ENCODE results near the gene AKAP6. TPM values are rescaled to one million over a fixed set of nuclear protein-coding genes. Genes with fewer than 3 reads are reported as not detected.

The AKAP6 gene
- total RNA-seq, 4 donors from 2014 or later, result 1.1 to 16.0 (median 6.0) TPM

DNA sequence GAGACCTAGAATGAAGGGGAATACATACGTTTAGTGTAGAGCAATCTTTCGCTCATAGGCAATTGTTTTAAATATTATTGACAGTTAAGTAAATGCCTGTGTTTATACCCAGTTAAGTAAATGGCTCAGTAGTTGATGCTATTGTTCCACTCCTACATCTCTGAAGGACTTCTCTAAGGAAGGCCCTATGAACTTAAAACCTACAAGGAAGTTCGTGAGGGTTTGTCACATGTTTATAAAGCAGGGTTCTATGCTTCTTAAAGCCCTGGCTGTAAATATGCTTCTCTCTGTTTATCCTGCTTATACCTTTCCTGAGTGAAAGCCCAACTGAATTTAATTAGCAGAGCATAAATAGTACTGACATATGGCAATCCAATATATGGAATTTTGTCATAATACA is 327.5 kb downstream of the AKAP6 start:
- no peak for TF ChIP-seq POLR2A (IDR thresholded peaks at IDR 0.05)
- TF ChIP-seq, protein P1, sequence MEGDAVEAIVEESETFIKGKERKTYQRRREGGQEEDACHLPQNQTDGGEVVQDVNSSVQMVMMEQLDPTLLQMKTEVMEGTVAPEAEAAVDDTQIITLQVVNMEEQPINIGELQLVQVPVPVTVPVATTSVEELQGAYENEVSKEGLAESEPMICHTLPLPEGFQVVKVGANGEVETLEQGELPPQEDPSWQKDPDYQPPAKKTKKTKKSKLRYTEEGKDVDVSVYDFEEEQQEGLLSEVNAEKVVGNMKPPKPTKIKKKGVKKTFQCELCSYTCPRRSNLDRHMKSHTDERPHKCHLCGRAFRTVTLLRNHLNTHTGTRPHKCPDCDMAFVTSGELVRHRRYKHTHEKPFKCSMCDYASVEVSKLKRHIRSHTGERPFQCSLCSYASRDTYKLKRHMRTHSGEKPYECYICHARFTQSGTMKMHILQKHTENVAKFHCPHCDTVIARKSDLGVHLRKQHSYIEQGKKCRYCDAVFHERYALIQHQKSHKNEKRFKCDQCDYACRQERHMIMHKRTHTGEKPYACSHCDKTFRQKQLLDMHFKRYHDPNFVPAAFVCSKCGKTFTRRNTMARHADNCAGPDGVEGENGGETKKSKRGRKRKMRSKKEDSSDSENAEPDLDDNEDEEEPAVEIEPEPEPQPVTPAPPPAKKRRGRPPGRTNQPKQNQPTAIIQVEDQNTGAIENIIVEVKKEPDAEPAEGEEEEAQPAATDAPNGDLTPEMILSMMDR (IDR thresholded peaks at IDR 0.05), result no peak
- H3K9me3 ChIP-seq, result no peaks in the 10 kb centered on the region
- H3K27ac ChIP-seq, result no peak overlapping the region
- no peaks in the 10 kb centered on the region for H3K36me3 ChIP-seq
- intact Hi-C loops (cut with DNase I), result no loop called here
- H3K27me3 ChIP-seq, result no peaks in the 10 kb centered on the region
- no peak for DNase-seq
- no peak overlapping the region for H3K4me3 ChIP-seq
- 82 to 90% methylated on average over 3 of the region's 3 CpGs for WGBS, 2 donors
- no peaks in the 10 kb centered on the region for H3K4me1 ChIP-seq

DNA sequence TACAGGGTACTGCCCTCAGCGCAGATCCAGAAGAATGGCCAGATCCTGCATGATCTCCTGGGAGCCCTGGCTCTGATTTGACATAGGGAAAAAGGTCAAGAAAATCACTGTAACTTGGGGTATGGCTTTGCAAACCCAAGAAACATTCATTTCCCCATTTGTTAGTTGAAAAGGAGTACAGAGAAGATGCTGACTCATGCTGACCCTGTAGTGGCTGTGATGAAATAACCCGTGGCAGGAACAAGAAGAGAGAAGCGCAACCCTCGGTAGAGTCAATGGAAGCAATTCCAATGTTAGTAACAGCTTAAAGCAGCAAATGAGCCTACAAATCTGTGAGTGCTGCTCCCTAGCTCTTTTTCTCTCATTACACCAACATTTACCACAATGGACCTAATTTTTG is 328.0 kb downstream of the AKAP6 start:
- WGBS, 2 donors, result 54 to 66% methylated on average over 4 of the region's 4 CpGs
- TF ChIP-seq, protein P1 (IDR thresholded peaks at IDR 0.05), result no peak
- TF ChIP-seq POLR2A (IDR thresholded peaks at IDR 0.05), result no peak
- DNase-seq, result no peak
- no peaks in the 10 kb centered on the region for H3K27me3 ChIP-seq
- H3K36me3 ChIP-seq, result no peaks in the 10 kb centered on the region
- H3K9me3 ChIP-seq, result no peaks in the 10 kb centered on the region
- H3K27ac ChIP-seq, result no peak overlapping the region
- H3K4me1 ChIP-seq, result no peaks in the 10 kb centered on the region
- intact Hi-C loops (cut with DNase I), result no loop called here
- no peak overlapping the region for H3K4me3 ChIP-seq

DNA sequence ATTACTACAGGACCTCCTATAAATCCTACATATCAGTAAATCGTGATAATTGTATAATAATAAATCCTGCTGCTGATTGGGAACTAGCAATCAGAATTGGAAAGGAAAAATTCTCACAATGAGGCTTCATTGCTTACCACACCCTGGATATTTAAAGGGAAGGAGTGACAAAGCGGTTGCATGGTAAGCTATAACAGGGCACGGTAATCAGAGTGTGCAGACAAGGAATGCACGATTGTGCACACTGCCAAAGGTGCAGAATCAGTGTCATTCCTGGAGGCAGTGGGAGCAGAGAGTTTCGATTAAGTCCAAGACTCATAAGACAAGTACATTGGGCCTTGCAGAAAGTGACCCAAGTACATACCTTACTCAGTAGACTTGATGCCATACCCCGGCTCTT is 332.1 kb downstream of the AKAP6 start:
- DNase-seq, result no peak
- no peaks in the 10 kb centered on the region for H3K36me3 ChIP-seq
- TF ChIP-seq POLR2A (IDR thresholded peaks at IDR 0.05), result no peak
- TF ChIP-seq, protein P1 (IDR thresholded peaks at IDR 0.05), result no peak
- no peaks in the 10 kb centered on the region for H3K9me3 ChIP-seq
- WGBS, 2 donors, result 84 to 85% methylated on average over 6 of the region's 6 CpGs
- intact Hi-C loops (cut with DNase I), result no loop called here
- no peaks in the 10 kb centered on the region for H3K4me1 ChIP-seq
- H3K27ac ChIP-seq, result no peak overlapping the region
- no peaks in the 10 kb centered on the region for H3K27me3 ChIP-seq
- H3K4me3 ChIP-seq, result no peak overlapping the region

DNA sequence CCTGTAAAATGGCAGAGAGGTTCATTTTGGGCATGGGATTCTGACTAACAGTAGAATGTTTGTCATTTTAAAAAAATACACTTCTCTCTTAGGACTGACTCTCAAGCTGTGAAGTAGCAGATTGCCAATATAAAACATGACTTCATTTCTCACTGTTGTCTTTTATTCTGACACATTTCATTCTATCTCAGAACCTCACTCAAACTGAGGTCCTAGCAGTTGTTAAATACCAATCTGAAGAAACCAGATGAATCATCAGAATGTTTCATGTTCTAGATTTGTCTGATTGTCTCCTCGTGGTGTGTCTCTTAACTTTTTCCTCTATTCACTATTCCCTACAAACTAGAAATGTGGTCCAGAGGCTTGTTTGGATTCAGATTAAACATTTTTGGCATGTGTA is 333.1 kb downstream of the AKAP6 start:
- no peaks in the 10 kb centered on the region for H3K27me3 ChIP-seq
- H3K9me3 ChIP-seq, result no peaks in the 10 kb centered on the region
- no peaks in the 10 kb centered on the region for H3K4me1 ChIP-seq
- no peaks in the 10 kb centered on the region for H3K36me3 ChIP-seq
- WGBS, 2 donors, result 29 to 46% methylated on average over 1 of the region's 1 CpG
- TF ChIP-seq, protein P1 (IDR thresholded peaks at IDR 0.05), result no peak
- no peak for TF ChIP-seq POLR2A (IDR thresholded peaks at IDR 0.05)
- no peak overlapping the region for H3K27ac ChIP-seq
- no peak for DNase-seq
- intact Hi-C loops (cut with DNase I), result no loop called here
- H3K4me3 ChIP-seq, result no peak overlapping the region

DNA sequence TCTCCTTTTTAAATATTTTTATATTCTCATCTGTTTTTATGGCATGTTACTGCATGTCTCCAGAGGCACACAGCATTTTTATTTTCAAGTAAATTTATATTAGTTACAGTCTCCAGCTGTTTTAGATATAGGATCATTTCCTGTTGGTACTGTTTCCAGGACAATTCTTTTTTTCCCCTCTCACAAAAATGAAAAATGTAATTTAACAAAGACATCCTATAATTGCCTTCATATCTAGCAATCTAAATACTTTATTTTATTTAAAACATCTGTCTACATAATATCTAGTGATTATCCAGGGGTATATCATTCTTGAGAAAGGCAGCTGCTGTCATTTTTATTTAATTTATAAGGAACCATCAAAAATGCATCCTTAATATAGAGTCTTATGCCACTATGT is 337.2 kb downstream of the AKAP6 start:
- Histone ChIP-seq H3K4me1 (no peaks in the 10 kb centered on the region), H3K4me3 (no peak overlapping the region), H3K27me3 (no peaks in the 10 kb centered on the region), H3K9me3 (no peaks in the 10 kb centered on the region), H3K27ac (no peak overlapping the region), H3K36me3 (no peaks in the 10 kb centered on the region)
- no peak for DNase-seq
- TF ChIP-seq, protein P1 (IDR thresholded peaks at IDR 0.05), result no peak
- no peak for TF ChIP-seq POLR2A (IDR thresholded peaks at IDR 0.05)
- intact Hi-C loops (cut with DNase I), result no loop called here
